Activated naive CD8-positive, alpha-beta T cell treated with anti-CD3 and anti-CD28 coated beads, Interleukin-2, amount 50 U/mL, for 24 hours (primary cell): ENCODE data around the gene FBLN7.
"Not testable (repeated sequence)": the region's sequence is repeated elsewhere in the genome, so short reads cannot be mapped to it uniquely, and the experiment has no call there.

ENCODE experiments used
- ATAC-seq: fragments of 150-1000 bp; cut with Tn5 transposase; one replicate; pipeline ENCODE4 v1.10.0; 2021
- DNase-seq: peaks from one replicate; pipeline ENCODE4 v3.0.0; 2021
- H3K27ac Mint-ChIP-seq: one replicate; pipeline ENCODE4 v1.8.0; 2021; ENCODE audit warnings: mild to moderate bottlenecking, mixed read lengths
- H3K27me3 Mint-ChIP-seq: one replicate; pipeline ENCODE4 v1.8.0; 2021; ENCODE audit warnings: mixed read lengths
- H3K36me3 Mint-ChIP-seq: one replicate; pipeline ENCODE4 v1.8.0; 2021; ENCODE audit warnings: low read depth, mixed read lengths
- H3K4me1 Mint-ChIP-seq: one replicate; pipeline ENCODE4 v1.8.0; 2021; ENCODE audit warnings: mixed read lengths
- H3K4me3 Mint-ChIP-seq: one replicate; pipeline ENCODE4 v1.8.0; 2021; ENCODE audit warnings: mild to moderate bottlenecking, moderate library complexity, mixed read lengths
- H3K9me3 Mint-ChIP-seq: one replicate; pipeline ENCODE4 v1.8.0; 2021; ENCODE audit warnings: mixed read lengths

FBLN7 gene

GRCh38 chr2:112134120-112134519, 4.1 kb upstream of the FBLN7 start:
- ATAC-seq = no peak
- H3K4me3 Mint-ChIP-seq = no peak overlapping the region
- H3K27me3 Mint-ChIP-seq = peaks cover 20% of the 10 kb centered on the region
- H3K27ac Mint-ChIP-seq = no peak overlapping the region
- DNase-seq = no peak
- H3K36me3 Mint-ChIP-seq = no peaks in the 10 kb centered on the region
- peaks cover 10% of the 10 kb centered on the region for H3K4me1 Mint-ChIP-seq
- H3K9me3 Mint-ChIP-seq = peaks cover 20% of the 10 kb centered on the region

DNA sequence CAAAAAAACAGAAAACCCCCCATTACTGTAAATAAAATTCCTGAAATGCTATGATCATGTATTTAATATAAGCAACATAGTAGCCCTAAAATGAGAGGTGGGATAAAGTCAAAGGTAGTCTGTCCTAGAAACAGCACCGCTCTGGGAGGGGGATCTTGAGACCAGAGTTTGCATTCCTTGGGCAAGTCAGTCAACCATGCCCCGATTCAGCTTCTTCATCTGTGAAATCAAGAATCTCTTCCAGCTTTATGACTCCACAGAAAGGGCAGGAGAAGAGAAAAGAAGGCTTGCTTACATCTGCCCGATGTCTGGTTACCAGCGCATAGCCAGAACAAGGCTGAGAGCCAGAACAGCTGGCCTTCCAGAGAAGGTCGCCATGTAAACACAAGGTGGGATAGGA, 2.1 kb upstream of the FBLN7 start:
- Mint-ChIP-seq H3K36me3 (no peaks in the 10 kb centered on the region), H3K27ac (no peak overlapping the region), H3K27me3 (peaks cover 31% of the 10 kb centered on the region), H3K4me1 (peaks cover 10% of the 10 kb centered on the region), H3K9me3 (peaks cover 20% of the 10 kb centered on the region), H3K4me3 (no peak overlapping the region)
- ATAC-seq = no peak
- no peak for DNase-seq

DNA sequence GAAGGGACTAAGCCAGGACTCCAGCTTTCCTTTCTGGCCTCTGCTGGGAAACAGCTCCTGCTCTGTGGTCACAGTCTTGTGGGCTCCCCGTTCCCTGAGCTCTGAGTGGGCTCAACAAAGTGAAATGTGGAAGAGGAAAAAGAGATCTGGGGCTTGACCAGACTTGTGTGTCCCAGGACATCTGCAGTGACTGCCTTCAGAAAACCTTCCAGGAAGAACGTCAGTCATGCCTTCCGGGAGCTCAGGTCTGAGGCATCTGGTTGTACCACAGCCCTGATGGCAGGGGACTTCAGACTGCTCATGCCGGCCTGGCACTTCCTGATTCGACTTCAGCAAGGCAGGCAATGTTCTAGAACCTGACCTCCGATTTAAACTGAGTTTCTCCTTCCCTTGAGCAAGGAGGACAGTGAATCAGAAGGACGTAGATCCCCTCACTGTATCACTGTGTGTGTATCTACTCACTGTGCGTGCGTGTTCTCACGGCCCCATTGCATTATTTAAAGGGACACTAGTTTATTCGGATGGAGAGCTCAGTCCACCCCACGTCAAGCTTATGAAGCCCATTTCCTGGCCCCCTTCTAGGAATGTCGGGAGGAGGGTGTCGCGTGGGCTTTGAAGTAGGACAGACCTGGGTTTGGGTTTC, 548 bp upstream of the FBLN7 start:
- ATAC-seq (peak; percentile 31), DNase-seq (no peak)
- peaks cover 12% of the 10 kb centered on the region for H3K9me3 Mint-ChIP-seq
- peaks cover 31% of the 10 kb centered on the region for H3K27me3 Mint-ChIP-seq
- peaks cover 8% of the 10 kb centered on the region for H3K4me1 Mint-ChIP-seq
- H3K36me3 Mint-ChIP-seq = no peaks in the 10 kb centered on the region
- peak overlapping the region; percentile 34 for H3K4me3 Mint-ChIP-seq
- H3K27ac Mint-ChIP-seq = no peak overlapping the region

DNA sequence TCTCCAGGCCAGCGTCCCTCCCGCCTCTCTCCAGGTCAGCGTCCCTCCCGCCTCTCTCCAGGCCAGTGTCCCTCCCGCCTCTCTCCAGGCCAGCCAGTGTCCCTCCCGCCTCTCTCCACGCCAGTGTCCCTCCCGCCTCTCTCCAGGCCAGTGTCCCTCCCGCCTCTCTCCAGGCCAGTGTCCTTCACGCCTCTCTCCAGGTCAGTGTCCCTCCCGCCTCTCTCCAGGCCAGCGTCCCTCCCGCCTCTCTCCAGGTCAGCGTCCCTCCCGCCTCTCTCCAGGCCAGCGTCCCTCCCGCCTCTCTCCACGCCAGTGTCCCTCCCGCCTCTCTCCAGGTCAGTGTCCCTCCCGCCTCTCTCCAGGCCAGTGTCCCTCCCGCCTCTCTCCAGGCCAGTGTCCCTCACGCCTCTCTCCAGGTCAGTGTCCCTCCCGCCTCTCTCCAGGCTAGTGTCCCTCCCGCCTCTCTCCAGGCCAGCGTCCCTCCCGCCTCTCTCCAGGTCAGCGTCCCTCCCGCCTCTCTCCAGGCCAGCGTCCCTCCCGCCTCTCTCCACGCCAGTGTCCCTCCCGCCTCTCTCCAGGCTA, 939 bp downstream of the FBLN7 start:
- not testable (repeated sequence) for H3K27ac Mint-ChIP-seq, H3K4me1 Mint-ChIP-seq, H3K4me3 Mint-ChIP-seq, ATAC-seq, H3K36me3 Mint-ChIP-seq, DNase-seq, H3K9me3 Mint-ChIP-seq
- H3K27me3 Mint-ChIP-seq = peaks cover 31% of the 10 kb centered on the region

DNA sequence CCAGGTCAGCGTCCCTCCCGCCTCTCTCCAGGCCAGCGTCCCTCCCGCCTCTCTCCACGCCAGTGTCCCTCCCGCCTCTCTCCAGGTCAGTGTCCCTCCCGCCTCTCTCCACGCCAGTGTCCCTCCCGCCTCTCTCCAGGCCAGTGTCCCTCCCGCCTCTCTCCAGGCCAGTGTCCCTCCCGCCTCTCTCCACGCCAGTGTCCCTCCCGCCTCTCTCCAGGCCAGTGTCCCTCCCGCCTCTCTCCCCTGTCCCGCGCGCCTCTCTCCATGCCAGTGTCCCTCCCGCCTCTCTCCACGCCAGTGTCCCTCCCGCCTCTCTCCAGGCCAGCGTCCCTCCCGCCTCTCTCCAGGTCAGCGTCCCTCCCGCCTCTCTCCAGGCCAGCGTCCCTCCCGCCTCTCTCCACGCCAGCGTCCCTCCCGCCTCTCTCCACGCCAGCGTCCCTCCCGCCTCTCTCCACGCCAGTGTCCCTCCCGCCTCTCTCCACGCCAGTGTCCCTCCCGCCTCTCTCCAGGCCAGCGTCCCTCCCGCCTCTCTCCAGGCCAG, 1.5 kb downstream of the FBLN7 start:
- H3K4me1 Mint-ChIP-seq, H3K36me3 Mint-ChIP-seq, H3K9me3 Mint-ChIP-seq, H3K4me3 Mint-ChIP-seq, ATAC-seq, DNase-seq, H3K27ac Mint-ChIP-seq: not testable (repeated sequence)
- H3K27me3 Mint-ChIP-seq = peaks cover 31% of the 10 kb centered on the region

DNA sequence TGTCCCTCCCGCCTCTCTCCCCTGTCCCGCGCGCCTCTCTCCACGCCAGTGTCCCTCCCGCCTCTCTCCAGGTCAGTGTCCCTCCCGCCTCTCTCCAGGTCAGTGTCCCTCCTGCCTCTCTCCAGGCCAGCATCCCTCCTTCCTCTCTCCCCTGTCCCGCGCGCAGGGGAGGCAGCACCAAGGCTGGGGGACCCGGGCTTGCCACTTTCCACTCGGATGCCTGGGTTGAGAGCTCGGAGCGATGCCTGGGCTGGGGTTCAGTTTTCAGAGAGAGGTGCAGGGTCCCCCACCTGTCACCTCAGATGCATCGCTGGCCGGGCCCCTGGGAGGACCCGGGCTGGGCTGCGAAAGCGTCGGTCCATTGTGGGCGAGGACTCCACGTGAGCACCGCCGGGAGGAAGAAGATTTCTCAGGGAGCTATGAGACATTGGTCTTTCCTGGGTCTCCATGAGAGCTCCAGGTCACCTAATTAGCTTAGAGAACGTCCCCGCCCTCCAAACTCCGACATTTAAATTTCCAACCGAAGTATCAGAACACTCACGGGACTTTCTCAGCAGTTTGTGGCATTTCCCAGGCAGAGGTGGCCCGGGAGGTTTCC, 2.1 kb downstream of the FBLN7 start:
- H3K4me1 Mint-ChIP-seq = peaks cover 6% of the 10 kb centered on the region
- H3K9me3 Mint-ChIP-seq = no peaks in the 10 kb centered on the region
- H3K27ac Mint-ChIP-seq = no peak overlapping the region
- H3K36me3 Mint-ChIP-seq = no peaks in the 10 kb centered on the region
- H3K4me3 Mint-ChIP-seq = no peak overlapping the region
- DNase-seq (no peak), ATAC-seq (no peak)
- peaks cover 31% of the 10 kb centered on the region for H3K27me3 Mint-ChIP-seq

- Mint-ChIP-seq H3K4me3 (no peak overlapping the region), H3K9me3 (no peaks in the 10 kb centered on the region), H3K4me1 (peaks cover 6% of the 10 kb centered on the region), H3K27ac (no peak overlapping the region), H3K27me3 (peaks cover 29% of the 10 kb centered on the region), H3K36me3 (no peaks in the 10 kb centered on the region)
- DNase-seq (no peak), ATAC-seq (no peak)
These were observed 2.9 kb downstream of the FBLN7 start for GRCh38 chr2:112140899-112141625.

DNA sequence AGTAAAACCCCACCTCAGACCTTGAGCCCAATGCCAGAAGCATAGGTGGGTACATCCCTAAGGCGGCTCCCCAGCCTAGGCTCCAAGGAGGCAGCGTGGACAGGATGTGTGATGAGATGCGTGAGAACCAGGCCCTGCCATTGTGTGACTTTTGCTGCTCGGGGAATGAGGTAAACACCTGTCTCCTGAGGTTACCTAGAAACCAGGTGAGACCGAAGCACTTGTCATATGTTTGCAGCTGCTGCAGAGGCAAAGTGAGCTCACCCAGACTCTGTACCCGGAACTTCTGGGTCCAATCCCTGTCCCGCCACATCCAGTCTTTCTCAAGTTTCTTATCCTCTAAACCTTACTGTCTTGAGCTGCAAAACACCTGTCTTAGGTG, 3.4 kb downstream of the FBLN7 start:
- H3K9me3 Mint-ChIP-seq = no peaks in the 10 kb centered on the region
- DNase-seq (no peak), ATAC-seq (no peak)
- peaks cover 27% of the 10 kb centered on the region for H3K27me3 Mint-ChIP-seq
- H3K36me3 Mint-ChIP-seq = no peaks in the 10 kb centered on the region
- no peak overlapping the region for H3K4me3 Mint-ChIP-seq
- H3K27ac Mint-ChIP-seq = no peak overlapping the region
- H3K4me1 Mint-ChIP-seq = peaks cover 6% of the 10 kb centered on the region

DNA sequence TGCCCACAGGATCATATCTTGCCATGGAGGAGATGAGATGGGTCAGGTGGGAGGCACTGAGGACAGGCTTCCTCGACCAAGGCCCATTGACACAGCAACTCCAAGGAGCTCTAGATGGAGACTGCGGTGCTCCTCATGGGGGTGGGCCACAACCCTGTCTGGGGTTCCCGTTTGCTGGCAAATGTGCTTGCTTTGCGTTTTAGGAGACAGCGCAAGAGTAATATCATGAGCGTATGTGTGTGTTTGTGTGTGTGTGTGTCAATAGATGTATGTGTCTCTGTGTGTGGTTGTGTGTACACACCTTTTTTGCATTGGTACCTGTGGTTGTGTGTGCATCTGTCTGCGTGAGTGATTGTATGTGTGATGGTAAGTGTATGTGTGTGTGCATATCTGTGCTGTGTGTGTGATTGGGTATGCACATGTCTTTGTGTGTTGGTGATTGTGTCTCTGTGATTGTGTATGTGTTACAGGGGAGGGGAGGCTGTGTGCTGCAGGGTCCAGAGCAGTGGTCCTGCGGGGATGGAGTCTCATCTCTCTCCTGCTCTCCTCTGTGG, 4.4 kb downstream of the FBLN7 start:
- DNase-seq (no peak), ATAC-seq (no peak)
- H3K4me3 Mint-ChIP-seq = no peak overlapping the region
- H3K9me3 Mint-ChIP-seq = no peaks in the 10 kb centered on the region
- H3K27ac Mint-ChIP-seq = no peak overlapping the region
- H3K27me3 Mint-ChIP-seq = peaks cover 19% of the 10 kb centered on the region
- peaks cover 4% of the 10 kb centered on the region for H3K4me1 Mint-ChIP-seq
- no peaks in the 10 kb centered on the region for H3K36me3 Mint-ChIP-seq

DNA sequence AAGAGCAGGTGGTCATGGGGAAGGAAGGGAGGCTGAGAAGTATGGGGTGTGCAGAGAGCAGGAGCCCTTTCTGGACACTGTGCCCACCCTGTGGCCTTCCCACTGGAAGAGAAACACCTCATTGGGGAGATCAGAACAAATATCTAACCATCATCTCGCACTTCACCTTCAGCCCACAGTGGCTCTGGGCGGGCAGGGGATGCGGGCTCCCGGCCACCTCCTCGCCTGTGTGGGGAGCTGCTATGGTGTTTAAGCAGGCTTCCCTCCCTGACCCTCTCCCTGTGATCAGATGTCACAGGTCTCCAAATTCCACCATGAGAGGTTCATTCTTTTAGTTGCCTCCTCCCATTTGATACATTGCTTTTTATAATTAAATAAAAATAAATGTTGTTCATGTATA, 5.0 kb downstream of the FBLN7 start:
- H3K4me1 Mint-ChIP-seq = no peaks in the 10 kb centered on the region
- no peak for DNase-seq
- no peak overlapping the region for H3K4me3 Mint-ChIP-seq
- ATAC-seq = no peak
- no peaks in the 10 kb centered on the region for H3K36me3 Mint-ChIP-seq
- no peak overlapping the region for H3K27ac Mint-ChIP-seq
- no peaks in the 10 kb centered on the region for H3K9me3 Mint-ChIP-seq
- H3K27me3 Mint-ChIP-seq = peaks cover 14% of the 10 kb centered on the region

GRCh38 chr2:112144966-112145365, 6.8 kb downstream of the FBLN7 start:
- Mint-ChIP-seq H3K36me3 (no peaks in the 10 kb centered on the region), H3K27ac (no peak overlapping the region), H3K9me3 (no peaks in the 10 kb centered on the region), H3K4me1 (no peaks in the 10 kb centered on the region), H3K27me3 (peaks cover 11% of the 10 kb centered on the region), H3K4me3 (no peak overlapping the region)
- DNase-seq = no peak
- ATAC-seq = no peak

GRCh38 chr2:112147382-112148168, 9.4 kb downstream of the FBLN7 start:
- H3K9me3 Mint-ChIP-seq = no peaks in the 10 kb centered on the region
- H3K27me3 Mint-ChIP-seq = no peaks in the 10 kb centered on the region
- no peak overlapping the region for H3K27ac Mint-ChIP-seq
- no peak for DNase-seq
- no peaks in the 10 kb centered on the region for H3K36me3 Mint-ChIP-seq
- H3K4me3 Mint-ChIP-seq = no peak overlapping the region
- H3K4me1 Mint-ChIP-seq = no peaks in the 10 kb centered on the region
- no peak for ATAC-seq

GRCh38 chr2:112148477-112148876, 10.3 kb downstream of the FBLN7 start:
- DNase-seq = no peak
- Mint-ChIP-seq H3K4me3 (no peak overlapping the region), H3K9me3 (no peaks in the 10 kb centered on the region), H3K27ac (no peak overlapping the region), H3K36me3 (no peaks in the 10 kb centered on the region), H3K27me3 (no peaks in the 10 kb centered on the region), H3K4me1 (peaks cover 2% of the 10 kb centered on the region)
- no peak for ATAC-seq

DNA sequence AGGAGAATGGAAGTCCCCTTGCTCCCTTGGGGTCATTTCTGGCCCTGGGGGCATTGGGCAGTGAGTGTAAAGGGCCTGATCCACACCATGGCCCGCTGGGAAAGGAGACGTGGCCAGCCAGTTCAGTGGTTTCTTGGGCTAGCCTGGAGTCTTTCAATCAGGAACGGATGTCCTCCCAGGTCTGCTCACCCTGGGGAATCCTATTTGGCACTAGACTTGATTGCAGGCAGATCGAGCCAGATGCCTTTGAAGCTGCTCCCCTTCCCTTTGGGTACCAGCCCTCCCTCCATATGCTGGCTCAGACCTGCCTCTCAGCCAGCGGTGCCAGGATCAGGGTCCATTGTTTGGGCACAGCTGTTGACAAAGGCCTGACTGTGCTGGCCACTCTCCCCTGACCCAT, 11.0 kb downstream of the FBLN7 start:
- H3K9me3 Mint-ChIP-seq = no peaks in the 10 kb centered on the region
- peaks cover 6% of the 10 kb centered on the region for H3K4me1 Mint-ChIP-seq
- no peak for ATAC-seq
- no peak for DNase-seq
- H3K27me3 Mint-ChIP-seq = no peaks in the 10 kb centered on the region
- no peaks in the 10 kb centered on the region for H3K36me3 Mint-ChIP-seq
- H3K27ac Mint-ChIP-seq = no peak overlapping the region
- H3K4me3 Mint-ChIP-seq = no peak overlapping the region
